ENCODE measurements around the gene TCF23. TPM values are rescaled to one million over a fixed set of nuclear protein-coding genes. Genes with fewer than 3 reads are reported as not detected.

TCF23 gene
- total and polyA plus RNA-seq, 12 donors: 0.05 to 0.21 (median 0.08) TPM; not detected in 2

GRCh38 chr2:27201675-27202074, 52.9 kb downstream of the TCF23 start:
- H3K9me3 ChIP-seq: no peaks in the 10 kb centered on the region
- H3K27me3 ChIP-seq: no peaks in the 10 kb centered on the region
- no peak for TF ChIP-seq CTCF (IDR thresholded peaks at IDR 0.05)
- 77 to 80% methylated on average over 7 of the region's 7 CpGs for WGBS, 2 donors
- intact Hi-C loops (cut with DNase I): loop anchor here in 3 of 10 donors (10.0 kb wide), 3 partner anchors 227 to 417 kb away; partner anchors contain the start of genes CENPA (in 1 of the 3) and MAPRE3 (in 1 of the 3)
- DNase-seq (no peak), ATAC-seq (peak in 2 of 8 donors; percentile 38 to 66)
- no peak overlapping the region for H3K4me3 ChIP-seq
- no peaks in the 10 kb centered on the region for H3K4me1 ChIP-seq
- H3K27ac ChIP-seq: no peak overlapping the region
- H3K36me3 ChIP-seq: peaks cover 0 to 74% (median 24%) of the 10 kb centered on the region in 9 donors

GRCh38 chr2:27202854-27203253, 54.0 kb downstream of the TCF23 start:
- ATAC-seq (no peak), DNase-seq (no peak)
- Histone ChIP-seq H3K4me1 (no peaks in the 10 kb centered on the region), H3K27ac (no peak overlapping the region), H3K4me3 (no peak overlapping the region), H3K36me3 (peaks cover 0 to 86% (median 24%) of the 10 kb centered on the region in 9 donors), H3K9me3 (no peaks in the 10 kb centered on the region), H3K27me3 (no peaks in the 10 kb centered on the region)
- intact Hi-C loops (cut with DNase I): loop anchor here in 3 of 10 donors (10.0 kb wide), 3 partner anchors 228 to 418 kb away; partner anchors contain the start of genes CENPA (in 1 of the 3) and MAPRE3 (in 1 of the 3)
- TF ChIP-seq CTCF (IDR thresholded peaks at IDR 0.05): no peak
- 84 to 89% methylated on average over 2 of the region's 2 CpGs for WGBS, 2 donors

DNA sequence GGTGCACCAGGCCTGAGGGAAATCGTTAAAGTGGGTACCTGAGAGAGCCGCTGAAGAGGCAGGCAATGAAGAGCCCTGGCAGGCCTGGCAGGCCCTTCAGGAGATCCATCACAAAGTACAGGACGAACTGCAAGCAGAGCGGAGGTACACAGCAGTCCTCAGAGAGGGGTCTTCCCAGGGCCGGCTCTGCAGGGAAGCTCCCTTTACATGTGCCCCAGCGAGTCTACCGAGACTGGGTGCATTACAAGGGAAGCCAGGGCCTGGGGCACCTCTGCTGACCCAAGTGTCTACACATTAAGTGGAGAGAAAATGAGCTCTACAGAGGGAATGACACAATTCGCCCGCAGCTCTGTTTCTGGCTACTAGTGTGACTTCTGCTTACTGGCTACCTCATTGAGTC, 54.9 kb downstream of the TCF23 start:
- 97 to 98% methylated on average over 9 of the region's 9 CpGs for WGBS, 2 donors
- ATAC-seq (no peak), DNase-seq (no peak)
- Histone ChIP-seq H3K27me3 (no peaks in the 10 kb centered on the region), H3K4me1 (no peaks in the 10 kb centered on the region), H3K4me3 (no peak overlapping the region), H3K27ac (no peak overlapping the region), H3K9me3 (no peaks in the 10 kb centered on the region), H3K36me3 (peaks cover 0 to 94% (median 24%) of the 10 kb centered on the region in 9 donors)
- intact Hi-C loops (cut with DNase I): loop anchor here in 3 of 10 donors (10.0 kb wide), 3 partner anchors 229 to 419 kb away; partner anchors contain the start of genes CENPA (in 1 of the 3) and MAPRE3 (in 1 of the 3)
- no peak for TF ChIP-seq CTCF (IDR thresholded peaks at IDR 0.05)

DNA sequence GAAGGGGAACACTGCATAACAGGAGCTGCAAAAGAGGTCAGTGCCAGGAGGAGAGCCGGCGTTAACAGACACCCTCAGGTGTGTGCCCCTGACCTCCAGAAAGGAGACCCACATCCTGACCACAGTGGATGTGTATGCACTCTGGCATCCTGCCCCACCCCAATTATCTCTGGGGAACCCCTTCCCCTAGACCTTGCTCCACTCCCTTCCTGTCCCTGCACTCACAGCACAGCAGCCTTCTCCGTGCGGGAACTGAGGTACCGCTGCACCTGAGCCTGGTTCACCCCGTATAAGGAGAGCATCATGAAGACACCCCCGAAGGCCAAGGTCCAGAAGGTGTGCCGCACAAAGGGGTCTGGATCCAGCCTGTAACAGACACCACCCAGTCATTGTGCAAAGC, 55.8 kb downstream of the TCF23 start:
- intact Hi-C loops (cut with DNase I): loop anchor here in 3 of 10 donors (10.0 kb wide), 3 partner anchors 230 to 420 kb away; partner anchors contain the start of genes CENPA (in 1 of the 3) and MAPRE3 (in 1 of the 3)
- DNase-seq (no peak), ATAC-seq (no peak)
- H3K36me3 ChIP-seq: peaks cover 0 to 99% (median 24%) of the 10 kb centered on the region in 9 donors
- TF ChIP-seq CTCF (IDR thresholded peaks at IDR 0.05): no peak
- H3K4me3 ChIP-seq: no peak overlapping the region
- H3K27me3 ChIP-seq: no peaks in the 10 kb centered on the region
- H3K27ac ChIP-seq: no peak overlapping the region
- H3K4me1 ChIP-seq: no peaks in the 10 kb centered on the region
- WGBS, 2 donors: 93 to 94% methylated on average over 8 of the region's 8 CpGs
- no peaks in the 10 kb centered on the region for H3K9me3 ChIP-seq
